ENCODE results near the gene ROR2. TPM values are rescaled to one million over a fixed set of nuclear protein-coding genes. Genes with fewer than 3 reads are reported as not detected.
"Not testable (repeated sequence)": the region's sequence is repeated elsewhere in the genome, so short reads cannot be mapped to it uniquely, and the experiment has no call there.

Gene ROR2
- total RNA-seq, 1 experiment from 2014 or later: 0.84 TPM

DNA sequence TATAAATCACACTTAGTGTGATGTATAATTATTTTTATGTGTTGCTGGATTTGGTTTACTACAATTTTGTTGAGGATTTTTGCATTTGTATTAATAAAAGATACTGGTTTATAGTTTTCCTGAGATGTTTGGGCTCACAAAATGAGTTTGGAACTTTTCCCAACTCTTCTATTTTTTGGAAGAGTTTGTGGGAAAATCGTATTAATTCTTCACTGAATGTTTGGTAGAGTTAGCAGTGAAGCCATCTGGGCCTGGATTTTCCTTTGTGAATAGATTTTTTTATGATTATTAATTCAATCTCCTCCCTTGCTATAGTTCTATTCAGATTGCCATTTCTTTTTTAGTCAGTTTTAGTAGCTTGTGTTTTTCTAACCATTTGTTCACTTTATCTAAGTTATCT is 324.7 kb downstream of the ROR2 start:
- ChIA-PET POLR2A (interaction anchor here (0.8 kb wide), 1 partner anchor 14 kb away, joined by 3 read pairs; no protein-coding TSS in a partner anchor), CTCF (interaction anchor here (0.6 kb wide), 1 partner anchor 102 kb away, joined by 3 read pairs; no protein-coding TSS in a partner anchor)
- H3K9me3 Mint-ChIP-seq (ENCODE audit: unreplicated experiment): peaks cover 18% of the 10 kb centered on the region
- intact Hi-C loops (cut with micrococcal nuclease): no loop called here
- H3K4me1 Mint-ChIP-seq (ENCODE audit: insufficient read depth, unreplicated experiment): no peaks in the 10 kb centered on the region
- H3K4me3 Mint-ChIP-seq (ENCODE audit: unreplicated experiment): no peak overlapping the region
- BruUV-seq (replicated peaks): no TSS peak
- DNase-seq (ENCODE audit: unreplicated experiment): no peak
- no peaks in the 10 kb centered on the region for H3K36me3 Mint-ChIP-seq (ENCODE audit: insufficient read depth, unreplicated experiment)
- H3K27me3 Mint-ChIP-seq (ENCODE audit: insufficient read depth, unreplicated experiment): peaks cover 8% of the 10 kb centered on the region
- no peak overlapping the region for H3K27ac Mint-ChIP-seq (ENCODE audit: low read depth, unreplicated experiment)
- TF ChIP-seq, protein P1, sequence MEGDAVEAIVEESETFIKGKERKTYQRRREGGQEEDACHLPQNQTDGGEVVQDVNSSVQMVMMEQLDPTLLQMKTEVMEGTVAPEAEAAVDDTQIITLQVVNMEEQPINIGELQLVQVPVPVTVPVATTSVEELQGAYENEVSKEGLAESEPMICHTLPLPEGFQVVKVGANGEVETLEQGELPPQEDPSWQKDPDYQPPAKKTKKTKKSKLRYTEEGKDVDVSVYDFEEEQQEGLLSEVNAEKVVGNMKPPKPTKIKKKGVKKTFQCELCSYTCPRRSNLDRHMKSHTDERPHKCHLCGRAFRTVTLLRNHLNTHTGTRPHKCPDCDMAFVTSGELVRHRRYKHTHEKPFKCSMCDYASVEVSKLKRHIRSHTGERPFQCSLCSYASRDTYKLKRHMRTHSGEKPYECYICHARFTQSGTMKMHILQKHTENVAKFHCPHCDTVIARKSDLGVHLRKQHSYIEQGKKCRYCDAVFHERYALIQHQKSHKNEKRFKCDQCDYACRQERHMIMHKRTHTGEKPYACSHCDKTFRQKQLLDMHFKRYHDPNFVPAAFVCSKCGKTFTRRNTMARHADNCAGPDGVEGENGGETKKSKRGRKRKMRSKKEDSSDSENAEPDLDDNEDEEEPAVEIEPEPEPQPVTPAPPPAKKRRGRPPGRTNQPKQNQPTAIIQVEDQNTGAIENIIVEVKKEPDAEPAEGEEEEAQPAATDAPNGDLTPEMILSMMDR (IDR thresholded peaks at IDR 0.05; ENCODE audit: unreplicated experiment): no peak

DNA sequence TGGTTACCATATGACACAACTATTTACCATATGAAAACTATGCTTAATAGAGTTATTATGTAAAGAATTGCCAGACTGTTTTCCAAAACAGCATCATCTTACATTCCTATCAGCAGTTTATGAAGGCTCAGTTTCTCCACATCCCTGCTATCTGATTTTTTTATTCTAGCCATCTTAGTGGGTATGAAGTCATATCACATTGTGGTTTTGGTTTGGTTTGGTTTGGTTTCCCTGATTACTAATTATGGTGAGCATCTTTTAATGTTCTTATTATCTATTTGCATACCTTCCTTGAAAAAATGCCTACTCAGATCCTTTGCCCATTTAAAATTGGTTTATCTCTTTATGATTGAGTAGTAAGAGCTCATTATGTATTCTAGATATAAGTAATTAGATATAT is 327.0 kb downstream of the ROR2 start:
- no TSS peak for BruUV-seq (replicated peaks)
- ChIA-PET POLR2A (interaction anchor here (1.2 kb wide), 1 partner anchor 18 kb away, joined by 3 read pairs; no protein-coding TSS in a partner anchor), CTCF (no interaction called here)
- no peak overlapping the region for H3K27ac Mint-ChIP-seq (ENCODE audit: low read depth, unreplicated experiment)
- H3K27me3 Mint-ChIP-seq (ENCODE audit: insufficient read depth, unreplicated experiment): peaks cover 12% of the 10 kb centered on the region
- no peak overlapping the region for H3K4me3 Mint-ChIP-seq (ENCODE audit: unreplicated experiment)
- DNase-seq (ENCODE audit: unreplicated experiment): no peak
- TF ChIP-seq, protein P1 (IDR thresholded peaks at IDR 0.05; ENCODE audit: unreplicated experiment): no peak
- no peaks in the 10 kb centered on the region for H3K4me1 Mint-ChIP-seq (ENCODE audit: insufficient read depth, unreplicated experiment)
- intact Hi-C loops (cut with micrococcal nuclease): no loop called here
- peaks cover 10% of the 10 kb centered on the region for H3K9me3 Mint-ChIP-seq (ENCODE audit: unreplicated experiment)
- H3K36me3 Mint-ChIP-seq (ENCODE audit: insufficient read depth, unreplicated experiment): no peaks in the 10 kb centered on the region

DNA sequence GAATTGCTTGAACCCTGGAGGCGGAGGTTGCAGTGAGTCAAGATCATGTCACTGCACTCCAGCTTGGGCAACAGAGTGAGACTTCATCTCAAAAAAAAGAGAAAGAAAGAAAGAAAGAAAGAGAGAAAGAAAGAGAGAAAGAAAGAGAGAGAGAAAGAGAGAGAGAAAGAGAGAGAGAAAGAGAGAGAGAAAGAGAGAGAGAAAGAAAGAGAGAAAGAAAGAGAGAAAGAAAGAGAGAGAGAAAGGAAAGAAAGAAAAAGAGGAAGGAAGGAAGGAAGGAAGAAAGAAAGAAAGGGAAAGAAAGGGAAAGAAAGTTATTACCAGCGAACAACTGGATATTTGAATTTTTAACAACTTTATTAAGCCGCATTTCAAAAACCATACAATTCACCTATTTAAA is 327.9 kb downstream of the ROR2 start:
- BruUV-seq (replicated peaks); H3K27ac Mint-ChIP-seq (ENCODE audit: low read depth, unreplicated experiment); H3K9me3 Mint-ChIP-seq (ENCODE audit: unreplicated experiment); CTCF ChIA-PET; H3K4me1 Mint-ChIP-seq (ENCODE audit: insufficient read depth, unreplicated experiment); intact Hi-C loops (cut with micrococcal nuclease); H3K4me3 Mint-ChIP-seq (ENCODE audit: unreplicated experiment); DNase-seq (ENCODE audit: unreplicated experiment); H3K36me3 Mint-ChIP-seq (ENCODE audit: insufficient read depth, unreplicated experiment); POLR2A ChIA-PET: not testable (repeated sequence)
- H3K27me3 Mint-ChIP-seq (ENCODE audit: insufficient read depth, unreplicated experiment): peaks cover 12% of the 10 kb centered on the region
- TF ChIP-seq, protein P1 (IDR thresholded peaks at IDR 0.05; ENCODE audit: unreplicated experiment): peak; percentile 4

DNA sequence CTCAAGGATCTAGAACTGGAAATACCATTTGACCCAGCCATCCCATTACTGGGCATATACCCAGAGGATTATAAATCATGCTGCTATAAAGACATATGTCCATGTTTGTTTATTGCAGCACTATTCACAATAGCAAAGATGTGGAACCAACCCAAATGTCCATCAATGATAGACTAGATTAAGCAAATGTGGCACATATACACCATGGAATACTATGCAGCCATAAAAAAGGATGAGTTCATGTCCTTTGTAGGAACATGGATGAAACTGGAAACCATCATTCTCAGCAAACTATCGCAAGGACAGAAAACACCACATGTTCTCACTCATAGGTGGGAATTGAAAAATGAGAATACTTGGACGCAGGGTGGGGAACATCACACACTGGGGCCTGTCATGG is 336.0 kb downstream of the ROR2 start:
- POLR2A ChIA-PET; H3K9me3 Mint-ChIP-seq (ENCODE audit: unreplicated experiment); H3K27me3 Mint-ChIP-seq (ENCODE audit: insufficient read depth, unreplicated experiment); DNase-seq (ENCODE audit: unreplicated experiment); H3K4me3 Mint-ChIP-seq (ENCODE audit: unreplicated experiment); H3K27ac Mint-ChIP-seq (ENCODE audit: low read depth, unreplicated experiment); CTCF ChIA-PET; intact Hi-C loops (cut with micrococcal nuclease); H3K36me3 Mint-ChIP-seq (ENCODE audit: insufficient read depth, unreplicated experiment); BruUV-seq (replicated peaks): not testable (repeated sequence)
- H3K4me1 Mint-ChIP-seq (ENCODE audit: insufficient read depth, unreplicated experiment): peaks cover 13% of the 10 kb centered on the region

DNA sequence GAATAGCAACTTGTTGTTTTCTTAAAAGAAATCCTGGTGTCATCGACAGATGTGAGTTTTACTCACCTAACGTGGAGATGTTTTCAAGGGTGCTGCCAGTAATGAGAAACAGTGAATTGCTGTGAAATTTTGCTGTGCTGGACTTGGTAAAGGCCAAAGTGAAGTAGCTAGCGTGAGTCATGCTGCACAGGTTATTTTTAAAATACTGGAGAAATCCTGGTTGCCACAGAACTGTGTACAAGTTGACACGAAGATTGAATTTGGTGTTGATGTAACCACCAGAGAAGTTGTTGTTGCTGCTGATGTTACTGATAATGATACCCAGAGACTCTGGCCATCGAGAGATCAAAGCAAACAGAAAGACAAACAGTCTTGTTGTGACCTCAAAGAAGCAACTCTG is 338.4 kb downstream of the ROR2 start:
- POLR2A ChIA-PET: interaction anchor here (0.6 to 1.1 kb wide), 2 partner anchors 10 to 14 kb away, joined by 3 read pairs; no protein-coding TSS in a partner anchor
- TF ChIP-seq, protein P1 (IDR thresholded peaks at IDR 0.05; ENCODE audit: unreplicated experiment): no peak
- Mint-ChIP-seq H3K9me3 (ENCODE audit: unreplicated experiment) (no peaks in the 10 kb centered on the region), H3K27me3 (ENCODE audit: insufficient read depth, unreplicated experiment) (no peaks in the 10 kb centered on the region), H3K4me3 (ENCODE audit: unreplicated experiment) (no peak overlapping the region), H3K27ac (ENCODE audit: low read depth, unreplicated experiment) (no peak overlapping the region), H3K4me1 (ENCODE audit: insufficient read depth, unreplicated experiment) (peaks cover 13% of the 10 kb centered on the region), H3K36me3 (ENCODE audit: insufficient read depth, unreplicated experiment) (no peaks in the 10 kb centered on the region)
- intact Hi-C loops (cut with micrococcal nuclease): no loop called here
- no TSS peak for BruUV-seq (replicated peaks)
- CTCF ChIA-PET: interaction anchor here (1.2 to 1.4 kb wide), 2 partner anchors 136 to 696 kb away, joined by 3 to 5 read pairs; no protein-coding TSS in a partner anchor
- peak; percentile 58 for DNase-seq (ENCODE audit: unreplicated experiment)
